ENCODE results near the gene TOB1. TPM values are rescaled to one million over a fixed set of nuclear protein-coding genes. Genes with fewer than 3 reads are reported as not detected.

Gene TOB1
- 1.9 and 4.1 TPM in 2 replicates for total RNA-seq

GRCh38 chr17:50866261-50866949 is at the start of gene TOB1:
Gene TOB1, minus strand, starts transcription at chr17:50866354. Its CDS starts 2,337 bp downstream, at chr17:50864017.

DNA sequence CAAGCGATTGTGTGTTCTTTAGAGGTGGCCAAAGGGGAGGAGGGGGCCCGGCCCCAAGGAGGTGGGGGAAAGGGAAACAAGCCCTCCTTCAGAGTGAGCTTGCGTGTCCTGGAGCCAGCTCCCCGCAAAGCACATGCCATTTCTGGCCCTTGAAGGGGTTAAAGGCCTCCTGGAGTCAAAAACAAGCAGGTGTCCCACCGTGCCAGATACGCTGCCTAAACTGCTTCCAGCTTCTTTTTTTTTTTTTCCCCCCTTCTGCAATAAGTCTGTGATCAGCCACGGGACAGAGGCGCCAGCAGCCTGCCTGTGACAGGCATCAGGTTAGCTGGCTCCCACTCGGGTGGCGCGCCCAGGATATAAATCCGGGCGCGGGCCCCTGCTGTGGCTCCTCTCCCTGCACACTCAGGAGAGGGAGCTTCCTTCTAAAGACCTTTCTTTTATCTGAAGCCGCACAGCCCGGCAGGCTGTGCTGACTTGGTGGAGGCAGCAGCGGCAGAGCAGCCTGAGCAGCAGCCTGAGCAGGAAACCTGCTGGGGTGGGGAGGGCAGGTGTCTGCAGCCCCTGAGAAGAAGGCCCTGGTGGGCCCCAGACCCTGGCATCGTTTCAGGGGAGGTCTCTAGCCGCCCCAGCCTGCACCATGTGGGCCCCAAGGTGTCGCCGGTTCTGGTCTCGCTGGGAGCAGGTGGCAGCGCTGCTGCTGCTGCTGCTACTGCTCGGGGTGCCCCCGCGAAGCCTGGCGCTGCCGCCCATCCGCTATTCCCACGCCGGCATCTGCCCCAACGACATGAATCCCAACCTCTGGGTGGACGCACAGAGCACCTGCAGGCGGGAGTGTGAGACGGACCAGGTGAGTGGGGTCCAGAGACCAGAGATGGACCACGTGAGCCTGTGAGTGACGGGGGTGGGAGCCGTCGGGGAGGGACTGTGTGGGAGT is 30.6 kb downstream of the TOB1 start, which contains the start of gene WFIKKN2:
Gene WFIKKN2, plus strand, starts transcription at position 286 of the 934 bp plus-strand sequence. Its CDS starts 352 bp downstream, at position 638.

Other genes with a start within 250 kb of the TOB1 start
- 1.6 and 3.3 TPM in 2 replicates for gene ABCC3, start 231.5 kb downstream of the TOB1 start, total RNA-seq
- gene ANKRD40, start 158.4 kb downstream of the TOB1 start, total RNA-seq, result 32.2 and 39.1 TPM in 2 replicates
- 24.4 and 36.5 TPM in 2 replicates for gene LUC7L3, start 146.8 kb downstream of the TOB1 start, total RNA-seq
- not detected in 2 replicates for gene ANKRD40CL, start 98.8 kb downstream of the TOB1 start, total RNA-seq
- not detected in 2 replicates for gene WFIKKN2, start 30.8 kb downstream of the TOB1 start, total RNA-seq